Measurements from ENCODE around the gene IFT122.
"Not testable (repeated sequence)": the region's sequence is repeated elsewhere in the genome, so short reads cannot be mapped to it uniquely, and the experiment has no call there.

GRCh38 chr3:129497876-129498275 is 57.9 kb downstream of the IFT122 start:
- not testable (repeated sequence) for TF ChIP-seq CTCF, POLR2AphosphoS5 (IDR thresholded peaks at IDR 0.05)
